ENCODE results near the gene TREML1.

TREML1 gene

DNA sequence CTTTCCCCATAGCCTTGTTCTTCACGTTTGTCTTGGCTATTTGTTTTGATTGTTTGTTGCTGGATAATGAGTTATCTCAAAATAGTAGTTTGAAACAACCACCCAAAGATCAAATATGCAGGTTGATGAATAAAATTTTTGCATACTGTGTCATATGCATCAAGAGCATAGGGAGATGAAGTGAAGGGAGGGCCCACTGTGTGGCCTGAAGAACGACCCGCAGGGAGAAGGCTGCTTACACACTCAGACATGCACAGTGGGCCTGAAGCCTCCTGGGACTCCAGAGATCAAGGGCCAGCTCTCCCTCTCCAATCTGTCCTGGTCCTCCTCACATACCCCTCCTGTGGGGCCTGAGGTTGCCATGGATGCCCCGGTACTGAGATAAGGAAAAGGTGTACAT, 25.0 kb upstream of the TREML1 start:
- DNase-seq = no peak

- no peak for DNase-seq
Measured at GRCh38 chr6:41177695-41178094, 23.5 kb upstream of the TREML1 start.

DNA sequence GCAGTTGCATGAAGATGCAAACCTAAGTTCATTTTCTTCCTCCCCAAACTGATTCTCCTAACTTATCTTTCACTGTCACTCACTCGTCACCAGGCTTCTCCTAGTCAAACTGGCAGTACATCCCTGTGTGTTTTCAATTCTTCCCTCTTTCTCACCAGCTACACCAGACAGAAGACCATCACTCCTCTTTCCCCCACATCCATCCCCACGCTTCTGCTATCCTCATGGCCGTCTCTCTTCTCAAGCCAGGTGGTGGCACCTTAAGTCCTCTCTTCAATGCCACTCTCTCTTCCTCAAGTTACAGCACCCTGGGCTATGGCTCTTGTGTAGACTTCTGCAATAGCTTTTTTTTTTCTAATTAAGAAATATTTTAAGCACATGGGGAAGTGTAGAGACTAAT, 23.1 kb upstream of the TREML1 start:
- no peak for DNase-seq

DNA sequence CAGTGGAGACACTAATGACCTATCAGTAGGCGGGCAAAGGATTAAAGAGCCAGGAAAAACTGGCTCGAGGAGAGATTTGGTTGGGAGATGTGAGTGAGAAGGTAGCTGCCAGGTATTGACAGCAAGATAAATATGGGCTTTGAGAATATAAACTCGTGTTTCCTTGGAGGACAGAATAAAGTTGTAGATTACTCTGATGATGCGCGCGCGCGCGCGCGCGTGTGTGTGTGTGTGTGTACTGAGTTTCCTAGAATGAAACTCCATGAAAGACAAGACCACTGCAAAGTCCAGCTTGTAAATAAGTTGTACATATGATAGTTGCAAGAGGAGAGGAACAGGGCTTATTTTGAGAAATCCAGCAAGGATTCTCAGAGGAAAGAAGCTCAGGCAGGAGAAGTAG, 22.0 kb upstream of the TREML1 start:
- no peak for DNase-seq

GRCh38 chr6:41175084-41175483, 20.9 kb upstream of the TREML1 start:
- DNase-seq = no peak

- no peak for DNase-seq
Measured at GRCh38 chr6:41174610-41175009, 20.5 kb upstream of the TREML1 start.

GRCh38 chr6:41171908-41172307, 17.8 kb upstream of the TREML1 start:
- no peak for DNase-seq

GRCh38 chr6:41170547-41171160, 16.5 kb upstream of the TREML1 start:
- no peak for DNase-seq

DNA sequence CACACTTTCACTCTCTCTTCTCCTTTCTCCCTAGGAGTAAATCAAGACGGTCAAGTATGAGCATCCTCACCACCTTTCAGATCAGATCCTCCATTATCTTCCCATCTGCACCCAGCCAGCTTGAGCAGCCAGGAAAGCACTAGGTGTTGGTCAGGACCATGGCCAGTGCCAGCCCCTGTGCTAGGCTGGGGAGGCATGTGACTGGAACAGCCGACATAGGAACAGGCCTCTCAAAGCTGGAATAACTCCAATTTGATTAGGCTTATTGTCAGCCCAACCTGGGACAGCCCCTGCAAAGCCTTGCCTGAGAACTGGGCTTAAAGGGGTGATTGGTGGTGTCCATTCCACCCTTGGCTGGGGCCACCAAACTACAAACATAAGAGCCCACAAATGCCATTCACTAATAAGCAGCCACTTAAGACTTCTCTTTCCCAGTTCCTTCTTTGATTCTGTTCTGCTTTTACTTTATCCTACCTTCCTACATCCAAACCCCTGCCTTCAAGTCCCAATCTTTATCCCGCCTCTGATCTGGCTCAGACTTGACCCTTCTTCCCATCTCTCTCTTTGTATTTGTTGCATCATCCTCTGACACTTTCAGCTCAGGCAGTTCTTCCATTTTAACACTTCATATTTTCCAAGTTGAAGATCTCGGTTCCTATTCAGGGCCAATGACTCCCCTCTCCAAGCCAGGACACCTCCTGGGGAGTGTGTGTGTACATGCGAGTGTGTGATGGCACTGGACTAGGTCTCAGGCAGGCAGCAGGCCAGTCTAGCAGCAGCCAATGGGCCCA, 13.2 kb upstream of the TREML1 start:
- DNase-seq = no peak

GRCh38 chr6:41164551-41165120, 10.5 kb upstream of the TREML1 start:
- DNase-seq = no peak

GRCh38 chr6:41163419-41163717, 9.2 kb upstream of the TREML1 start:
- DNase-seq = no peak

DNA sequence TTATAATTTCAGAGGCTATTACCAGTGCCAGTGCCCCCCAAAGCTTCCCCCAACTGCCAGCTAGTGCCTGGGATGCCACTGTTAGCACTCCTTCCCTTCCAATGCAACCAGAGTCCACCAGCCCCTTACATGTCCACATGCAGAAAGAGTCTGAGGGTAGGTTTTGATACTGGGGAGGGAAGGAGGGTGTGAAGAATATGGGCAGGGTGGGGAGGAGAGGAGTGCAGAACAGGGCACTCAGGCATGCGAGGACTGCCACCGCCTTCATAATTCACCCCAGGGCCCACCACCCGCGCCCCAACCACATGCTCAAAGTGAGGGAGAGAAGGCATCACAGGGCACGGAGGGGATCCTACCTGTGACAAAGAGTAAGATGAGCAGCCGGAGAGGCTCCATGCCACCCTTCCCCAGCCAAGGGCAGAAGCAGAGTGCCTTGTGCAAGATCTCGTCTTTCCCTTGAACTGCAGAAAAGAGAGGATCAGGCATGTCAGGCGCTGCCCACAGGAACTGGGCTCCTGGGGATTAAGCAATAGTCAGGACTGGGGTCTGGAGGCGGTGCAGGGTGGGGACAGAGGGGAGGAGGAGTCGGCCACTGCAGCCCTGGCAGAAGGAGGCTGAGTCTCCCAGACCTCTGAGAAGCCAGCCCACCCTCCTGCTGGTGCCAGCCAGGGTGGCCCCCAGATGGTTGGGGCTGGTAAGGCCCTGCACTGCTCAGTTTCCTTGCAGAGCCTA, 8.7 kb upstream of the TREML1 start, which contains the start of gene TREM2:
TSS of gene TREM2 (minus strand) at position 430 of the 732 bp plus-strand sequence. CDS start at position 396, 34 bp downstream.
- no peak for DNase-seq

DNA sequence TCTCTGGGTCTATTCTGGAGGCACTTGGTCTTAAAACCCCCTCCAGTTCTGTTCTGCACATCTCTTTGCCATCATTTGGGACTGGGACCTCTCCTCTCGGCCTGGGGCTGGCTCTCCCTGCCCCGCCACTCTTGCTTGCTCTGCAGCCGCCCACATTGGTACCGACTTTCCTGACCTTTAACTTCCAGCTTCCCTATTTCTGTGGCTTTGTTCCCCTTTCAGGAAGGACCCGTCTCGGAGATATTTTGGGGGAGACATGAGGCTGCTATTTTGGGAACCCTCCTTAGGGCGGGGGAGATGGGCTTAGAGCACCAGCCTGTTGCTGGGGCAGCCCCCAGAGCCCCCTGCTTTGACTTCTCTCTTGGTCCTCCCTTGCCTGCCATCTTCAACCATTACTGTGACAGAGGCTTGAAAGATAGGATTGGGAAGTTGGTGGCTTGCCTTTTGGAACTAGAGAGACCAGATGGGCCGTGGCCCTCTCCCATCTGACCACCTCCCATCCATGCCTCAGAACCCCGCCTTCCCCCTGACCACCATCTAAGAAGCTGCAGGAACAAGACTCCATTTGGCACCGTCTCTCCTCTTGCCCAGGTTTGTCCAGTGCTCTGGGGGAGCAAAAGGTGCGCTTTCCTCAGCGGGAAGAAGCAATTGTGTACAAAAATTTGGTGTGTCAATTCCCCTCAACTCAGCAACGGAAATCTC, 7.9 kb upstream of the TREML1 start:
- no peak for DNase-seq

- DNase-seq = no peak
Measured at GRCh38 chr6:41161380-41161779, 7.2 kb upstream of the TREML1 start.

- no peak for DNase-seq
Measured at GRCh38 chr6:41160933-41161332, 6.8 kb upstream of the TREML1 start.

DNA sequence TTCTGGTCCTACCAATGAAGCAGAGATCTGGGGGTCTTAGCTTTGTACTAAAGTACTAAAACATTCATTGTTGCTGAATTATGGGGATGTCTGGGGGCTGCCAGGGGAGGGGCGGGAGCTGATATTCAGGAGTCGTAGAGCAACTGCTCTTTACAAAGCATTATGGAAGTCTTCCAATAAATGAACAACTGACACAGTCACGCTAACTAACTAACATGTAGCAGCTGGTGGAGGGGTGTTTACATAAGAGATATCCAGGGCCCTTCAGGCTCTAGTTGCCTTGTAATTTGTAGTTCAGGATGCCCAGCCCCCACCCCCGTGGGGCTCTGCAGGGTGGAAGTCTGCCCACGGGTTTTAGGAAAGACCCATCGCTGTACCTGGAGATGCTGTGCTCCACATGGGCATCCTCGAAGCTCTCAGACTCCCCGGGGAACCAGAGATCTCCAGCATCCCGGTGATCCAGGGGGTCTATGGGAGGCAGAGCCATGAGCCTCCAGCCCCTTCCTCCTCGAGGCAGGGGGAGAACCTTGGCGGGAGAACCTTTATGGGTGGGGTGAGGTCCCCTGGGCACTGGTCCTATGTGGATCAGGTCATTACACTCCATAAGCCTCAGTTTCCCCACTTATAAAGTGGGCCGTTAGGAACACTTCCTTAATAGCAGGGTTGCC, 5.4 kb upstream of the TREML1 start:
- DNase-seq = peak; percentile 21

DNA sequence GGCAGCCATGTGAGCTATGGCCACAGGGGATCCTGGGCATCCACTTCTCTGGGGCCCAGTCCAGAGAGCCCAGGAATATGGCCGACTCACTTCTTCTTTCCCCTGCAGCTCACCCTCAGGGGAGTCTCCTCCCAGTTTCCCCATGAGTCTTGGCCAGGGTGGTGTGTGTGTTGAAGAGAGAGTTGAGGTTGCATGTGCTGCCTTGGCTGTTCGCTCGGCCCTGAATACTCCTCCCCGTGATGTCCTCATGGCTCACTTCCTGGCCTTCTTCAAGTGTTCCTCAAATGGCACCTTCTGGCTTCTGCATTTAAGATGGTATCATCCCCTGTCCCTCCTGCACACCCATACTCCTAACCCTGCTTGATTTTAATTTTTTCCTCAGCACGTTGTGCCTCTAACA, 3.2 kb upstream of the TREML1 start:
- DNase-seq = no peak

DNA sequence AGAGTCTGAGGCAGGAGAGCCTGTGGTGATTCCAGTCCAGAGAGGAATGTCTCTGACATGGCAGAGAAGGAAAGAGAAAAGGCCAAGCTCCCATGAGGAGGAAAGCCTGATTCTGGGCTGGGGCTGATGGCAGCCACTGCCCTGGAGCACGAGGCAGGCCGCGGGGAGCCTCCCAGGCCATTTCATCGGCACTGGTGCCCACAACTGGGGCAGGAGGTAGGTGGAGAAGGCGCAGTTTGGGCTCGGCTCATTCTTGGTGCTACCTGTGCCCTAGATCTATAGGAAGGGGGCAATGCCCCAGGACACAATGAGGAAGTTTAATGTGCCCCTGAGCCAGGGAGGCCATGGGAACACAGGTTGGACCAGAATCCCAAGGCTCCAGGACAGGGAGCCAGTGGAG, 2.6 kb upstream of the TREML1 start:
- DNase-seq = no peak

GRCh38 chr6:41156001-41156400, 1.9 kb upstream of the TREML1 start:
- no peak for DNase-seq

- DNase-seq = no peak
Measured at GRCh38 chr6:41155132-41155805, 1.1 kb upstream of the TREML1 start.

GRCh38 chr6:41153451-41153850, 696 bp downstream of the TREML1 start:
- no peak for DNase-seq
